ENCODE measurements around the gene CCDC61.

The CCDC61 gene

GRCh38 chr19:46040125-46040524 is 44.9 kb downstream of the CCDC61 start:
- Histone ChIP-seq H3K79me2 (no peaks in the 10 kb centered on the region), H3K4me3 (ENCODE audit: low read depth, low read length) (no peak overlapping the region), H3K36me3 (ENCODE audit: control insufficient read depth, insufficient read depth, low read length) (no peaks in the 10 kb centered on the region), H2AFZ (no peak overlapping the region), H3K9me3 (ENCODE audit: control insufficient read depth, low read length) (no peaks in the 10 kb centered on the region), H3K9ac (no peak overlapping the region), H3K4me2 (ENCODE audit: low read length) (no peak overlapping the region), H3K27ac (no peak overlapping the region), H3K4me1 (peaks cover 6% of the 10 kb centered on the region), H3K27me3 (ENCODE audit: control insufficient read depth, insufficient read depth, low read length) (no peaks in the 10 kb centered on the region)
- TF ChIP-seq CTCF (IDR thresholded peaks at IDR 0.05), result no peak

- Histone ChIP-seq H3K4me1 (peaks cover 6% of the 10 kb centered on the region), H3K79me2 (no peaks in the 10 kb centered on the region), H3K4me2 (ENCODE audit: low read length) (no peak within 1 kb of the TSS), H3K36me3 (ENCODE audit: control insufficient read depth, insufficient read depth, low read length) (no peaks in the 10 kb centered on the region), H3K9me3 (ENCODE audit: control insufficient read depth, low read length) (no peaks in the 10 kb centered on the region), H3K4me3 (ENCODE audit: low read depth, low read length) (no peak within 1 kb of the TSS), H3K27ac (no peak within 1 kb of the TSS), H2AFZ (no peak within 1 kb of the TSS), H3K27me3 (ENCODE audit: control insufficient read depth, insufficient read depth, low read length) (no peaks in the 10 kb centered on the region), H3K9ac (no peak within 1 kb of the TSS)
- TF ChIP-seq CTCF (IDR thresholded peaks at IDR 0.05), result no peak
These were observed 45.8 kb downstream of the CCDC61 start, which contains the start of gene IGFL4 for GRCh38 chr19:46040952-46041500. IGFL4 (minus strand) TSS chr19:46041002; CDS start chr19:46040962, 40 bp downstream.

GRCh38 chr19:46042252-46042883 is 47.1 kb downstream of the CCDC61 start:
- Histone ChIP-seq H3K27ac (no peak overlapping the region), H3K79me2 (no peaks in the 10 kb centered on the region), H3K9ac (no peak overlapping the region), H2AFZ (no peak overlapping the region), H3K27me3 (ENCODE audit: control insufficient read depth, insufficient read depth, low read length) (no peaks in the 10 kb centered on the region), H3K4me3 (ENCODE audit: low read depth, low read length) (no peak overlapping the region), H3K9me3 (ENCODE audit: control insufficient read depth, low read length) (no peaks in the 10 kb centered on the region), H3K4me2 (ENCODE audit: low read length) (no peak overlapping the region), H3K36me3 (ENCODE audit: control insufficient read depth, insufficient read depth, low read length) (no peaks in the 10 kb centered on the region), H3K4me1 (peaks cover 6% of the 10 kb centered on the region)
- no peak for TF ChIP-seq CTCF (IDR thresholded peaks at IDR 0.05)

- H3K27me3 ChIP-seq (ENCODE audit: control insufficient read depth, insufficient read depth, low read length), result no peaks in the 10 kb centered on the region
- no peaks in the 10 kb centered on the region for H3K9me3 ChIP-seq (ENCODE audit: control insufficient read depth, low read length)
- H3K36me3 ChIP-seq (ENCODE audit: control insufficient read depth, insufficient read depth, low read length), result no peaks in the 10 kb centered on the region
- H3K27ac ChIP-seq, result no peak overlapping the region
- peaks cover 6% of the 10 kb centered on the region for H3K4me1 ChIP-seq
- H3K4me2 ChIP-seq (ENCODE audit: low read length), result no peak overlapping the region
- no peaks in the 10 kb centered on the region for H3K79me2 ChIP-seq
- H3K4me3 ChIP-seq (ENCODE audit: low read depth, low read length), result no peak overlapping the region
- no peak overlapping the region for H2AFZ ChIP-seq
- H3K9ac ChIP-seq, result no peak overlapping the region
- TF ChIP-seq CTCF (IDR thresholded peaks at IDR 0.05), result no peak
These were observed 48.3 kb downstream of the CCDC61 start for GRCh38 chr19:46043519-46043918.

GRCh38 chr19:46049597-46049996 is 54.3 kb downstream of the CCDC61 start:
- no peaks in the 10 kb centered on the region for H3K9me3 ChIP-seq (ENCODE audit: control insufficient read depth, low read length)
- no peak for TF ChIP-seq CTCF (IDR thresholded peaks at IDR 0.05)
- H3K4me3 ChIP-seq (ENCODE audit: low read depth, low read length), result no peak overlapping the region
- no peaks in the 10 kb centered on the region for H3K36me3 ChIP-seq (ENCODE audit: control insufficient read depth, insufficient read depth, low read length)
- H2AFZ ChIP-seq, result no peak overlapping the region
- no peaks in the 10 kb centered on the region for H3K79me2 ChIP-seq
- no peaks in the 10 kb centered on the region for H3K4me1 ChIP-seq
- no peak overlapping the region for H3K4me2 ChIP-seq (ENCODE audit: low read length)
- no peak overlapping the region for H3K27ac ChIP-seq
- no peak overlapping the region for H3K9ac ChIP-seq
- no peaks in the 10 kb centered on the region for H3K27me3 ChIP-seq (ENCODE audit: control insufficient read depth, insufficient read depth, low read length)
